ENCODE results near the gene SRSF5.

- TF ChIP-seq FOXM1 (IDR thresholded peaks at IDR 0.05; ENCODE audit: borderline replicate concordance) (no peak), BHLHE40 (IDR thresholded peaks at IDR 0.05; ENCODE audit: borderline replicate concordance) (no peak), ELF4 (IDR thresholded peaks at IDR 0.05) (no peak), HDGF (IDR thresholded peaks at IDR 0.05; ENCODE audit: borderline replicate concordance) (no peak), SP1 (IDR thresholded peaks at IDR 0.05) (no peak), PKNOX1 (IDR thresholded peaks at IDR 0.05) (no peak), SUZ12 (IDR thresholded peaks at IDR 0.05) (no peak), TARDBP (IDR thresholded peaks at IDR 0.05) (no peak), NFRKB (IDR thresholded peaks at IDR 0.05) (no peak)
Measured at GRCh38 chr14:69812711-69813110, 45.8 kb downstream of the SRSF5 start.

Measured in HEK293T (cell line).